GM23338 (cell line): ENCODE results near the gene SSTR5. TPM values are rescaled to one million over a fixed set of nuclear protein-coding genes. Genes with fewer than 3 reads are reported as not detected.

Experiments used
- ATAC-seq: fragments of 200-7000 bp; cut with Tn5 transposase; 3 replicates; pipeline ENCODE4 v1.9.1; 2020
- DNase-seq: peaks from one replicate; pipeline ENCODE4 v3.0.0-alpha.2; 2015; ENCODE audit warnings: low spot score
- H2AFZ ChIP-seq: fragments of 200-600 bp; sonication (generic); 2 replicates; pipeline ENCODE4 v1.8.0; 2016; ENCODE audit warnings: antibody characterized with exemption, mild to moderate bottlenecking, moderate library complexity
- H3F3A ChIP-seq: fragments of 200-600 bp; sonication (generic); replicated peaks from 2 replicates; pipeline ENCODE4 v1.8.0; 2017; ENCODE audit warnings: antibody characterized with exemption, mixed run types, low read depth
- H3K27ac ChIP-seq: fragments of 200-600 bp; sonication (generic); 2 replicates; pipeline ENCODE4 v1.6.1; 2016; ENCODE audit warnings: low read depth
- H3K27me3 ChIP-seq: fragments of 200-600 bp; sonication (generic); 2 replicates; pipeline ENCODE4 v1.8.0; 2016; ENCODE audit warnings: mild to moderate bottlenecking, mixed run types, moderate library complexity; ENCODE audit not compliant: insufficient read depth
- H3K36me3 ChIP-seq: fragments of 200-600 bp; sonication (generic); 2 replicates; pipeline ENCODE4 v1.8.0; 2016; ENCODE audit warnings: mild to moderate bottlenecking; ENCODE audit not compliant: insufficient read depth
- H3K4me1 ChIP-seq: fragments of 200-600 bp; sonication (generic); 2 replicates; pipeline ENCODE4 v1.8.0; 2016; ENCODE audit warnings: mild to moderate bottlenecking, moderate library complexity; ENCODE audit not compliant: insufficient read depth
- H3K4me2 ChIP-seq: fragments of 200-600 bp; sonication (generic); 2 replicates; pipeline ENCODE4 v1.7.1; 2017; ENCODE audit warnings: mixed run types
- H3K4me3 ChIP-seq: fragments of 200-600 bp; sonication (generic); 2 replicates; pipeline ENCODE4 v1.6.1; 2016; ENCODE audit warnings: mixed run types
- H3K79me2 ChIP-seq: fragments of 200-600 bp; sonication (generic); replicated peaks from 2 replicates; pipeline ENCODE4 v1.8.0; 2017; ENCODE audit warnings: mild to moderate bottlenecking; ENCODE audit not compliant: insufficient read depth
- H3K9me2 ChIP-seq: fragments of 200-600 bp; sonication (generic); 2 replicates; pipeline ENCODE4 v1.8.0; 2017; ENCODE audit not compliant: insufficient read depth
- H4K20me1 ChIP-seq: fragments of 200-600 bp; sonication (generic); replicated peaks from 2 replicates; pipeline ENCODE4 v1.8.0; 2017; ENCODE audit warnings: mild to moderate bottlenecking; ENCODE audit not compliant: insufficient read depth
- H3K27ac Mint-ChIP-seq: 2 replicates; pipeline ENCODE4 v1.8.0; 2020; ENCODE audit warnings: inconsistent platforms, mild to moderate bottlenecking, moderate library complexity, mixed read lengths
- H3K27me3 Mint-ChIP-seq: 3 replicates; pipeline ENCODE4 v1.8.0; 2022; ENCODE audit warnings: low read depth, mild to moderate bottlenecking, moderate library complexity, mixed read lengths, inconsistent platforms; ENCODE audit not compliant: insufficient read depth, poor library complexity
- H3K36me3 Mint-ChIP-seq: 3 replicates; pipeline ENCODE4 v1.8.0; 2021; ENCODE audit warnings: low read depth, mild to moderate bottlenecking, inconsistent platforms, moderate library complexity, mixed read lengths
- H3K4me1 Mint-ChIP-seq: 3 replicates; pipeline ENCODE4 v1.8.0; 2020; ENCODE audit warnings: mild to moderate bottlenecking, inconsistent platforms, mixed read lengths
- H3K4me3 Mint-ChIP-seq: 3 replicates; pipeline ENCODE4 v1.8.0; 2021; ENCODE audit warnings: moderate library complexity, mild to moderate bottlenecking, inconsistent platforms, mixed read lengths
- H3K9me3 Mint-ChIP-seq: 3 replicates; pipeline ENCODE4 v1.8.0; 2020; ENCODE audit warnings: moderate library complexity, mild to moderate bottlenecking, inconsistent platforms, mixed read lengths
- CREB1 ChIP-seq: fragments of 250-450 bp; sonication (Bioruptor Pico); IDR thresholded peaks from 2 replicates; pipeline ENCODE4 v1.5.0; 2020; ENCODE audit warnings: low read depth, mild to moderate bottlenecking, moderate library complexity
- EZH2 ChIP-seq: fragments of 200-600 bp; sonication (generic); IDR thresholded peaks from one replicate; pipeline ENCODE4 v1.8.0; 2017; ENCODE audit warnings: antibody characterized with exemption, mild to moderate bottlenecking, low read depth; ENCODE audit not compliant: unreplicated experiment
- ZNF331 ChIP-seq: fragments of 250-450 bp; sonication (Bioruptor Pico); IDR thresholded peaks from 2 replicates; pipeline ENCODE4 v1.5.0; 2020; ENCODE audit warnings: low read depth, mild to moderate bottlenecking, moderate library complexity
- polyA plus RNA-seq: library from polyadenylated mRNA; unstranded; fragments of >200 nt; fragmentation: Nextera tagmentation; extraction: Ambion mirVana; gene quantifications from 2 replicates; pipeline ENCODE4 v1.2.1, GENCODE V29; 2016
- total RNA-seq: library from RNA; depleted of rRNA; stranded (reverse); fragments of >200 nt; shearing (Covaris generic); gene quantifications from 2 replicates; pipeline ENCODE4 v1.2.3, GENCODE V29; 2014
- TF ChIP-seq, protein P1 (sequence below): fragments of 250-450 bp; sonication (Bioruptor Pico); IDR thresholded peaks from 2 replicates; pipeline ENCODE4 v1.5.0; 2020; ENCODE audit warnings: mild to moderate bottlenecking, moderate library complexity
- TF ChIP-seq, protein P2 (sequence below): IDR thresholded peaks from 2 replicates; pipeline ENCODE4 v1.6.1; 2016; ENCODE audit warnings: antibody characterized with exemption
- TF ChIP-seq, protein P3 (sequence below): IDR thresholded peaks from one replicate; pipeline ENCODE4 v1.6.1; 2018; ENCODE audit warnings: antibody characterized with exemption; ENCODE audit not compliant: unreplicated experiment

The SSTR5 gene
- total and polyA plus RNA-seq, 2 experiments from 2014 or later, result 0.60 to 1.0 TPM

DNA sequence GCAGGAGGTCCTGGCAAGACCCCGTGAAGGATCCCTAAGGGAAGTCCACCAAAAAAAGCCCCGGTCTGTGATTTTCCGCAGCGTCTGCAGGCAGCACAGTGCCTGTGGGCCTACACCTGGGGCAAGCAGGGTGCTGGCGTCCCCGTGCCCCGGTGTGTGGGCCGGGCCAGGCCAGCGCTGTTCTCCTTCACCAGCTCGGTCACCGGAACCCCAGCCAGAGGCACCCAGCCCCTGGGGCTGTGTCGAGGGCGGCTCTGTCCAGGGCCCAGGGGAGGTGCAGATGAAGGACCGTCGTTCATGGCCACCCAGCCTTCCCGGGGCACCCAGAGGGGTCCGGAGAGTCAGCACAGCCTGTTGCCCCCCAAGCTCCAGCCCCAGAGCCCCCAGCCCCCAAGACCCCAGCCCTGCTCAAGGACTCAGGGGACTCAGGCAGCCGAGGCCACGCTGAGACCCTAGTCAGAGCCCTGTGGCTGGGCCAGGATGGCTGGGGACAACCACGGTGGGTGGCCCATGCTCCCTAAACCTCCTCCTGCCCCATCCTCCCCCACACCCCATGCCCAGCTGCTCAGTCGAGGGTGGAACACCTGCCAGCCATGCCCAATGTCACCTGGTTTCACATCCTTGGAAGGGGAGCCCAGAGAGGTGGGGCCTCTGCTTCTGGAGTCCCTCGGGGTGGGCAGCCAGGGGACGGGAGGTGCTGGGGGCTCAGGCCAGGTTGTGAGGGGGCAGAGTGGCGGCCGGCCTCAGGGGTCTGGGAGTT, 29.2 kb downstream of the SSTR5 start:
- no peak overlapping the region for H3K4me2 ChIP-seq
- H3K36me3 Mint-ChIP-seq, result no peaks in the 10 kb centered on the region
- no peak overlapping the region for H3K27ac Mint-ChIP-seq
- H3K4me3 Mint-ChIP-seq, result no peak overlapping the region
- H3K27ac ChIP-seq, result no peak overlapping the region
- peaks cover 3% of the 10 kb centered on the region for H3K27me3 Mint-ChIP-seq
- H4K20me1 ChIP-seq, result no peaks in the 10 kb centered on the region
- TF ChIP-seq EZH2 (no peak), ZNF331 (CRISPR knock-in tag) (no peak), CREB1 (no peak)
- TF ChIP-seq, protein P1, sequence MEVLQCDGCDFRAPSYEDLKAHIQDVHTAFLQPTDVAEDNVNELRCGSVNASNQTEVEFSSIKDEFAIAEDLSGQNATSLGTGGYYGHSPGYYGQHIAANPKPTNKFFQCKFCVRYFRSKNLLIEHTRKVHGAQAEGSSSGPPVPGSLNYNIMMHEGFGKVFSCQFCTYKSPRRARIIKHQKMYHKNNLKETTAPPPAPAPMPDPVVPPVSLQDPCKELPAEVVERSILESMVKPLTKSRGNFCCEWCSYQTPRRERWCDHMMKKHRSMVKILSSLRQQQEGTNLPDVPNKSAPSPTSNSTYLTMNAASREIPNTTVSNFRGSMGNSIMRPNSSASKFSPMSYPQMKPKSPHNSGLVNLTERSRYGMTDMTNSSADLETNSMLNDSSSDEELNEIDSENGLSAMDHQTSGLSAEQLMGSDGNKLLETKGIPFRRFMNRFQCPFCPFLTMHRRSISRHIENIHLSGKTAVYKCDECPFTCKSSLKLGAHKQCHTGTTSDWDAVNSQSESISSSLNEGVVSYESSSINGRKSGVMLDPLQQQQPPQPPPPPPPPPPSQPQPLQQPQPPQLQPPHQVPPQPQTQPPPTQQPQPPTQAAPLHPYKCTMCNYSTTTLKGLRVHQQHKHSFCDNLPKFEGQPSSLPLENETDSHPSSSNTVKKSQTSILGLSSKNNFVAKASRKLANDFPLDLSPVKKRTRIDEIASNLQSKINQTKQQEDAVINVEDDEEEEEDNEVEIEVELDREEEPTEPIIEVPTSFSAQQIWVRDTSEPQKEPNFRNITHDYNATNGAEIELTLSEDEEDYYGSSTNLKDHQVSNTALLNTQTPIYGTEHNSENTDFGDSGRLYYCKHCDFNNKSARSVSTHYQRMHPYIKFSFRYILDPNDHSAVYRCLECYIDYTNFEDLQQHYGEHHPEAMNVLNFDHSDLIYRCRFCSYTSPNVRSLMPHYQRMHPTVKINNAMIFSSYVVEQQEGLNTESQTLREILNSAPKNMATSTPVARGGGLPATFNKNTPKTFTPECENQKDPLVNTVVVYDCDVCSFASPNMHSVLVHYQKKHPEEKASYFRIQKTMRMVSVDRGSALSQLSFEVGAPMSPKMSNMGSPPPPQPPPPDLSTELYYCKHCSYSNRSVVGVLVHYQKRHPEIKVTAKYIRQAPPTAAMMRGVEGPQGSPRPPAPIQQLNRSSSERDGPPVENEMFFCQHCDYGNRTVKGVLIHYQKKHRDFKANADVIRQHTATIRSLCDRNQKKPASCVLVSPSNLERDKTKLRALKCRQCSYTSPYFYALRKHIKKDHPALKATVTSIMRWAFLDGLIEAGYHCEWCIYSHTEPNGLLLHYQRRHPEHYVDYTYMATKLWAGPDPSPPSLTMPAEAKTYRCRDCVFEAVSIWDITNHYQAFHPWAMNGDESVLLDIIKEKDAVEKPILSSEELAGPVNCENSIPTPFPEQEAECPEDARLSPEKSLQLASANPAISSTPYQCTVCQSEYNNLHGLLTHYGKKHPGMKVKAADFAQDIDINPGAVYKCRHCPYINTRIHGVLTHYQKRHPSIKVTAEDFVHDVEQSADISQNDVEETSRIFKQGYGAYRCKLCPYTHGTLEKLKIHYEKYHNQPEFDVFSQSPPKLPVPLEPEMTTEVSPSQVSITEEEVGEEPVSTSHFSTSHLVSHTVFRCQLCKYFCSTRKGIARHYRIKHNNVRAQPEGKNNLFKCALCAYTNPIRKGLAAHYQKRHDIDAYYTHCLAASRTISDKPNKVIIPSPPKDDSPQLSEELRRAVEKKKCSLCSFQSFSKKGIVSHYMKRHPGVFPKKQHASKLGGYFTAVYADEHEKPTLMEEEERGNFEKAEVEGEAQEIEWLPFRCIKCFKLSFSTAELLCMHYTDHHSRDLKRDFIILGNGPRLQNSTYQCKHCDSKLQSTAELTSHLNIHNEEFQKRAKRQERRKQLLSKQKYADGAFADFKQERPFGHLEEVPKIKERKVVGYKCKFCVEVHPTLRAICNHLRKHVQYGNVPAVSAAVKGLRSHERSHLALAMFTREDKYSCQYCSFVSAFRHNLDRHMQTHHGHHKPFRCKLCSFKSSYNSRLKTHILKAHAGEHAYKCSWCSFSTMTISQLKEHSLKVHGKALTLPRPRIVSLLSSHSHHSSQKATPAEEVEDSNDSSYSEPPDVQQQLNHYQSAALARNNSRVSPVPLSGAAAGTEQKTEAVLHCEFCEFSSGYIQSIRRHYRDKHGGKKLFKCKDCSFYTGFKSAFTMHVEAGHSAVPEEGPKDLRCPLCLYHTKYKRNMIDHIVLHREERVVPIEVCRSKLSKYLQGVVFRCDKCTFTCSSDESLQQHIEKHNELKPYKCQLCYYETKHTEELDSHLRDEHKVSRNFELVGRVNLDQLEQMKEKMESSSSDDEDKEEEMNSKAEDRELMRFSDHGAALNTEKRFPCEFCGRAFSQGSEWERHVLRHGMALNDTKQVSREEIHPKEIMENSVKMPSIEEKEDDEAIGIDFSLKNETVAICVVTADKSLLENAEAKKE (CRISPR knock-in tag), result no peak
- TF ChIP-seq, protein P2, sequence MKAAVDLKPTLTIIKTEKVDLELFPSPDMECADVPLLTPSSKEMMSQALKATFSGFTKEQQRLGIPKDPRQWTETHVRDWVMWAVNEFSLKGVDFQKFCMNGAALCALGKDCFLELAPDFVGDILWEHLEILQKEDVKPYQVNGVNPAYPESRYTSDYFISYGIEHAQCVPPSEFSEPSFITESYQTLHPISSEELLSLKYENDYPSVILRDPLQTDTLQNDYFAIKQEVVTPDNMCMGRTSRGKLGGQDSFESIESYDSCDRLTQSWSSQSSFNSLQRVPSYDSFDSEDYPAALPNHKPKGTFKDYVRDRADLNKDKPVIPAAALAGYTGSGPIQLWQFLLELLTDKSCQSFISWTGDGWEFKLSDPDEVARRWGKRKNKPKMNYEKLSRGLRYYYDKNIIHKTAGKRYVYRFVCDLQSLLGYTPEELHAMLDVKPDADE, result no peak
- TF ChIP-seq, protein P3, sequence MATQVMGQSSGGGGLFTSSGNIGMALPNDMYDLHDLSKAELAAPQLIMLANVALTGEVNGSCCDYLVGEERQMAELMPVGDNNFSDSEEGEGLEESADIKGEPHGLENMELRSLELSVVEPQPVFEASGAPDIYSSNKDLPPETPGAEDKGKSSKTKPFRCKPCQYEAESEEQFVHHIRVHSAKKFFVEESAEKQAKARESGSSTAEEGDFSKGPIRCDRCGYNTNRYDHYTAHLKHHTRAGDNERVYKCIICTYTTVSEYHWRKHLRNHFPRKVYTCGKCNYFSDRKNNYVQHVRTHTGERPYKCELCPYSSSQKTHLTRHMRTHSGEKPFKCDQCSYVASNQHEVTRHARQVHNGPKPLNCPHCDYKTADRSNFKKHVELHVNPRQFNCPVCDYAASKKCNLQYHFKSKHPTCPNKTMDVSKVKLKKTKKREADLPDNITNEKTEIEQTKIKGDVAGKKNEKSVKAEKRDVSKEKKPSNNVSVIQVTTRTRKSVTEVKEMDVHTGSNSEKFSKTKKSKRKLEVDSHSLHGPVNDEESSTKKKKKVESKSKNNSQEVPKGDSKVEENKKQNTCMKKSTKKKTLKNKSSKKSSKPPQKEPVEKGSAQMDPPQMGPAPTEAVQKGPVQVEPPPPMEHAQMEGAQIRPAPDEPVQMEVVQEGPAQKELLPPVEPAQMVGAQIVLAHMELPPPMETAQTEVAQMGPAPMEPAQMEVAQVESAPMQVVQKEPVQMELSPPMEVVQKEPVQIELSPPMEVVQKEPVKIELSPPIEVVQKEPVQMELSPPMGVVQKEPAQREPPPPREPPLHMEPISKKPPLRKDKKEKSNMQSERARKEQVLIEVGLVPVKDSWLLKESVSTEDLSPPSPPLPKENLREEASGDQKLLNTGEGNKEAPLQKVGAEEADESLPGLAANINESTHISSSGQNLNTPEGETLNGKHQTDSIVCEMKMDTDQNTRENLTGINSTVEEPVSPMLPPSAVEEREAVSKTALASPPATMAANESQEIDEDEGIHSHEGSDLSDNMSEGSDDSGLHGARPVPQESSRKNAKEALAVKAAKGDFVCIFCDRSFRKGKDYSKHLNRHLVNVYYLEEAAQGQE, result no peak
- no peaks in the 10 kb centered on the region for H3K79me2 ChIP-seq
- no peaks in the 10 kb centered on the region for H3K36me3 ChIP-seq
- no peaks in the 10 kb centered on the region for H3K4me1 ChIP-seq
- no peaks in the 10 kb centered on the region for H3K27me3 ChIP-seq
- H3K9me2 ChIP-seq, result no peaks in the 10 kb centered on the region
- DNase-seq (no peak), ATAC-seq (no peak)
- no peak overlapping the region for H3K4me3 ChIP-seq
- no peaks in the 10 kb centered on the region for H3K9me3 Mint-ChIP-seq
- 0 out of 2 replicates have a peak, but pooled peaks cover 4% of the 10 kb centered on the region for H3F3A ChIP-seq
- no peak overlapping the region for H2AFZ ChIP-seq
- H3K4me1 Mint-ChIP-seq, result no peaks in the 10 kb centered on the region
